Mesenchymal stem cell (in vitro differentiated cells and primary cell): ENCODE data around the gene ACSF2.
A peak's percentile ranks its signal among the peaks of the same experiment; 100 is the strongest.

Experiments
- DNase-seq: peaks from one replicate; pipeline ENCODE4 v3.0.0-alpha.2; 2013
- H2AFZ ChIP-seq: one replicate; pipeline ENCODE4 v1.6.1; 2013; ENCODE audit warnings: low read depth, mild to moderate bottlenecking, control low read depth, inconsistent platforms, low read length, moderate library complexity
- H2AK5ac ChIP-seq: 2 replicates; pipeline ENCODE4 v1.6.1; 2013; ENCODE audit warnings: low read length, moderate library complexity, mild to moderate bottlenecking, inconsistent platforms; ENCODE audit not compliant: severe bottlenecking
- H2BK120ac ChIP-seq: one replicate; pipeline ENCODE4 v1.6.1; 2013; ENCODE audit warnings: low read depth, mild to moderate bottlenecking, inconsistent platforms, low read length, moderate library complexity
- H2BK12ac ChIP-seq, 2 experiments: one replicate each; pipeline ENCODE4 v1.6.1; 2013; ENCODE audit warnings: inconsistent platforms in 2 of 2, low read length in 2 of 2, mild to moderate bottlenecking in 2 of 2, moderate library complexity in 2 of 2, control low read depth in 1 of 2
- H2BK15ac ChIP-seq: one replicate; pipeline ENCODE4 v1.6.1; 2013; ENCODE audit warnings: mild to moderate bottlenecking, low read depth, inconsistent platforms; ENCODE audit not compliant: poor library complexity, severe bottlenecking
- H2BK5ac ChIP-seq: 2 replicates; pipeline ENCODE4 v1.6.1; 2013; ENCODE audit warnings: low read depth, mild to moderate bottlenecking, low read length, control low read depth, inconsistent platforms; ENCODE audit not compliant: poor library complexity, severe bottlenecking
- H3K14ac ChIP-seq, 2 experiments: one replicate each; pipeline ENCODE4 v1.6.1; 2013; ENCODE audit warnings: inconsistent platforms in 2 of 2, low read length in 2 of 2, control low read depth in 1 of 2, mild to moderate bottlenecking in 1 of 2, moderate library complexity in 1 of 2
- H3K18ac ChIP-seq, 2 experiments: one replicate each; pipeline ENCODE4 v1.6.1; 2013; ENCODE audit warnings: inconsistent platforms in 2 of 2, low read length in 2 of 2, control low read depth in 1 of 2, low read depth in 1 of 2, mild to moderate bottlenecking in 1 of 2
- H3K23ac ChIP-seq, 2 experiments: one replicate each; pipeline ENCODE4 v1.6.1; 2013; ENCODE audit warnings: inconsistent platforms in 2 of 2, low read length in 2 of 2, mild to moderate bottlenecking in 2 of 2, moderate library complexity in 2 of 2, control low read depth in 1 of 2
- H3K27ac ChIP-seq: 2 replicates; pipeline ENCODE4 v1.5.1; 2013; ENCODE audit warnings: mild to moderate bottlenecking, moderate library complexity, low read length, control low read depth, inconsistent platforms; ENCODE audit not compliant: poor library complexity, severe bottlenecking
- H3K27me3 ChIP-seq, 2 experiments: 2 replicates each; pipeline versions ENCODE4 v1.6.1 to v1.7.0; 2013; ENCODE audit warnings: low read length in 2 of 2, mild to moderate bottlenecking in 2 of 2, moderate library complexity in 2 of 2, control low read depth in 1 of 2, inconsistent platforms in 1 of 2; ENCODE audit not compliant: control insufficient read depth in 1 of 2, insufficient read depth in 1 of 2
- H3K36me3 ChIP-seq, 2 experiments: 2 replicates each; pipeline versions ENCODE4 v1.6.1 to v1.7.0; 2013; ENCODE audit warnings: low read length in 2 of 2, control low read depth in 1 of 2, inconsistent platforms in 1 of 2, low read depth in 1 of 2, mild to moderate bottlenecking in 1 of 2; ENCODE audit not compliant: insufficient read depth in 2 of 2, control insufficient read depth in 1 of 2
- H3K4ac ChIP-seq, 2 experiments: one replicate each; pipeline ENCODE4 v1.6.1; 2013; ENCODE audit warnings: inconsistent platforms in 2 of 2, low read length in 2 of 2, mild to moderate bottlenecking in 2 of 2, moderate library complexity in 2 of 2, control low read depth in 1 of 2, low read depth in 1 of 2
- H3K4me1 ChIP-seq: 2 replicates; pipeline ENCODE4 v1.6.1; 2013; ENCODE audit warnings: low read depth, low read length, control low read depth; ENCODE audit not compliant: control insufficient read depth, insufficient read depth
- H3K4me2 ChIP-seq: 2 replicates; pipeline ENCODE4 v1.6.1; 2013; ENCODE audit warnings: low read length, mild to moderate bottlenecking, inconsistent platforms; ENCODE audit not compliant: poor library complexity, severe bottlenecking
- H3K4me3 ChIP-seq, 2 experiments: 2 replicates each; pipeline versions ENCODE4 v1.5.1 to v1.7.0; 2013; ENCODE audit warnings: low read length in 2 of 2, mild to moderate bottlenecking in 2 of 2, control low read depth in 1 of 2, low read depth in 1 of 2; ENCODE audit not compliant: insufficient read depth in 1 of 2
- H3K79me1 ChIP-seq: replicated peaks from 2 replicates; pipeline ENCODE4 v1.6.1; 2013; ENCODE audit warnings: mild to moderate bottlenecking, control low read depth, low read length, inconsistent platforms; ENCODE audit not compliant: poor library complexity, severe bottlenecking
- H3K9ac ChIP-seq: 2 replicates; pipeline ENCODE4 v1.7.0; 2013; ENCODE audit warnings: mild to moderate bottlenecking, low read length, moderate library complexity
- H3K9me3 ChIP-seq: 2 replicates; pipeline ENCODE4 v1.7.0; 2013; ENCODE audit warnings: mild to moderate bottlenecking, low read length; ENCODE audit not compliant: control insufficient read depth
- H4K8ac ChIP-seq: one replicate; pipeline ENCODE4 v1.6.1; 2013; ENCODE audit warnings: inconsistent platforms, mild to moderate bottlenecking, low read length, moderate library complexity
- H4K91ac ChIP-seq: one replicate; pipeline ENCODE4 v1.6.1; 2013; ENCODE audit warnings: mild to moderate bottlenecking, low read length, inconsistent platforms
- WGBS: methylation state at CpG from one replicate; pipeline ENCODE4 v1.1.7; 2013; ENCODE audit warnings: mixed read lengths; 5-methylcytosine and 5-hydroxymethylcytosine counted together

Gene ACSF2

DNA sequence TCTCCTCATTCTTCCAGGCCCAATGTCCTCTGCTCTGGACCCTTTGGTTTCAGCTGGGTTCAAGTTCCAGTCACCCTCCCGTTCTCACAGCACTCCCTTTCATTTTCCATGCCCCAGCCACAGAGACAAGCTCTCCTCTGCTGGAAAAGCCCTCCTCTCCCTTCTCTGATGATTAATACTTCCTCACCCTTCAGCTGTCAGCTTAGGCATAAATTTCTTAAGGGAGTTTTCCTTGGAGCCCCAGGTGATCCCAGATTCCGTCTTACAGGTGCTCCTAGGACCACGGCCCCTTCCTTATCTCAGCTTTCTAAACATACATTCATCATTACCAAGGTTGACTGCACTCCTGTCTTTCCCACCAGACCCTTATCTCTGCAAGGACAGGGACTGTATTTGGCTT is 32.3 kb downstream of the ACSF2 start:
- peaks cover 3% of the 10 kb centered on the region for H3K79me1 ChIP-seq
- no peak overlapping the region for H3K18ac ChIP-seq
- H3K14ac ChIP-seq, result no peak overlapping the region
- H3K23ac ChIP-seq, result no peak overlapping the region
- 85% methylated on average over 3 of the region's 3 CpGs for WGBS
- no peak overlapping the region for H2BK5ac ChIP-seq
- H3K4ac ChIP-seq, result no peak overlapping the region
- H3K27ac ChIP-seq, result no peak overlapping the region
- H3K36me3 ChIP-seq, result peaks cover 0 to 40% of the 10 kb centered on the region in 2 experiments
- no peak overlapping the region for H2BK12ac ChIP-seq
- no peak overlapping the region for H4K91ac ChIP-seq
- H3K9me3 ChIP-seq, result no peaks in the 10 kb centered on the region
- no peak overlapping the region for H3K4me2 ChIP-seq
- H3K27me3 ChIP-seq, result no peaks in the 10 kb centered on the region
- DNase-seq, result no peak
- H4K8ac ChIP-seq, result no peak overlapping the region
- H3K4me3 ChIP-seq, result no peak overlapping the region
- peaks cover 8% of the 10 kb centered on the region for H3K4me1 ChIP-seq
- H2BK15ac ChIP-seq, result no peak overlapping the region
- H2BK120ac ChIP-seq, result no peak overlapping the region
- H2AFZ ChIP-seq, result no peak overlapping the region
- H2AK5ac ChIP-seq, result no peak overlapping the region
- no peak overlapping the region for H3K9ac ChIP-seq

DNA sequence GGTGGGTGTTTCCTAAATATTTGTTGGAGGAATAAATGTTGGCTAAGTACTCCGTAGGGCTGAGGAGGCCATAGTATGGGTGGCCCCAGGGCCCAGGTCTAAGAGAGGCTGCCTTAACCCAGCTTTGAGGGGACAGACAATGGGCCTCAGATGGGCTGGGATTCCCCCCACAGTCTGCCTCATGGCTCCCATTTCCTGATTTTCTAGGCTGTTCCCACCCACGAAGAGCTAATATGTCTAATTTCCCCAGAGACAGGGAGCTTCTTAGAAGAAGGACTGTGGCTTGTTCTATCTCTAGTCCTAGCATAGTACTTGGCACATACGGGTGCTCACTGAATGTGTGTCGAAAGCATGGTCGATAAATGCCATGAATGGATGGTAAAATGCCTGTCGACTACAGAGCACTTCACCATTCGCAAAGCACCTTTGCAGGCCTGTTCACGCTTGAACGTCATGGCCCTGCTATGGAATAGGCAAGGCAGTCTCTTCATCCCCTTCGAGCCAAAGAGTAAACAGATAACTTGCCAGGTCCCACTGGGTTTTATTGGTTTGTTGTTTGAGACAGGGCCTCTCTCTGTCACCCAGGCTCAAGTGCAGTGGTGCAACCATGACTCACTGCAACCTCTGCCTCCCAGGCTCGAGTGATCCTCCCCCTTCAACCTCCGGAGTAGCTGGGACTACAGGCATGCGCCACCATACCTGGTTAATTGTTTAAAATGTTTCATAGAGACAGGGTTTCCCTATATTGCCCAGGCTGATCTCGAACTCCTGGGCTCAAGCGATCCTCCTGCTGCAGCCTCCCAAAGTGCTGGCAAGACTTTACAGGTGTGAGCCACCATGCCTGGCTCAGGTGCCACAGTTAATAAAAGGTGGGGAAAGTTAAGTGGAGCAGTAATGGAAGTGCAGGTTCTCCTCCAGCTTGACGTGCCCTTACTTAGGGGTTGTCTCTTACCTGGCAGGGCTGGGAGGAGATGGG is 33.0 kb downstream of the ACSF2 start:
- no peak overlapping the region for H3K27ac ChIP-seq
- WGBS, result 80% methylated on average over 16 of the region's 16 CpGs

DNA sequence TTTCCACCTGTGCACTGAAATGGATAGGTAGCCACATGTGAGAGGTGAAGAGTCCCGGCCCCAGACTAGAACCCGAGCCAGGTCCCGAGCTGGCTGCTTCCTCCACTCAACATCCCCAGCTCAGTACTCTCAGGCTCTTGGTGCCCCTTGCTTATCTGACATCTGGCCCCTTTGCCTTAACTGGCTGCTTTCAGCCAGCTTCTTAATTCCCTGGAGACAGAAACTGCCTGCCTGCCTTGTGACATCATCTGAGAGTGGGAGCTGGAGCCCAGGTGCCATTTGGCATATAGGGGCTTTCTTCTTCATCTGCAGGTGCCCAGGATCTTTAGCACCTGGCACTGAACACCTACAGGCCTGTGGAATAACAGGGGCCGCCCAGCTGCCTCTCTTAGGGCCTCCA is 33.7 kb downstream of the ACSF2 start:
- no peak overlapping the region for H2BK12ac ChIP-seq
- no peak overlapping the region for H3K14ac ChIP-seq
- H3K18ac ChIP-seq, result no peak overlapping the region
- no peak overlapping the region for H3K4me2 ChIP-seq
- H2BK15ac ChIP-seq, result no peak overlapping the region
- H3K4ac ChIP-seq, result no peak overlapping the region
- H2BK120ac ChIP-seq, result no peak overlapping the region
- H4K8ac ChIP-seq, result no peak overlapping the region
- H3K27ac ChIP-seq, result no peak overlapping the region
- no peaks in the 10 kb centered on the region for H3K9me3 ChIP-seq
- H3K79me1 ChIP-seq, result peaks cover 3% of the 10 kb centered on the region
- peaks cover 0 to 52% of the 10 kb centered on the region in 2 experiments for H3K36me3 ChIP-seq
- H3K4me3 ChIP-seq, result no peak overlapping the region
- H4K91ac ChIP-seq, result no peak overlapping the region
- no peak overlapping the region for H2AK5ac ChIP-seq
- peaks cover 8% of the 10 kb centered on the region for H3K4me1 ChIP-seq
- no peak for DNase-seq
- H3K23ac ChIP-seq, result no peak overlapping the region
- 96% methylated on average over 4 of the region's 4 CpGs for WGBS
- H2AFZ ChIP-seq, result no peak overlapping the region
- H2BK5ac ChIP-seq, result no peak overlapping the region
- H3K9ac ChIP-seq, result no peak overlapping the region
- no peaks in the 10 kb centered on the region for H3K27me3 ChIP-seq

More for the DNA sequence above, 33.0 kb downstream of the ACSF2 start:
- Histone ChIP-seq H3K36me3 (peaks cover 0 to 46% of the 10 kb centered on the region in 2 experiments), H2BK15ac (no peak overlapping the region), H4K91ac (no peak overlapping the region), H3K23ac (no peak overlapping the region), H3K4ac (no peak overlapping the region), H2BK5ac (no peak overlapping the region), H3K4me1 (peaks cover 8% of the 10 kb centered on the region), H2BK120ac (no peak overlapping the region), H3K4me3 (no peak overlapping the region), H3K9ac (no peak overlapping the region), H3K27me3 (no peaks in the 10 kb centered on the region), H2AK5ac (no peak overlapping the region), H3K18ac (no peak overlapping the region), H3K79me1 (peaks cover 3% of the 10 kb centered on the region), H4K8ac (no peak overlapping the region), H2AFZ (no peak overlapping the region), H3K9me3 (no peaks in the 10 kb centered on the region), H2BK12ac (no peak overlapping the region), H3K4me2 (no peak overlapping the region), H3K14ac (no peak overlapping the region)
- peak; percentile 69 for DNase-seq

DNA sequence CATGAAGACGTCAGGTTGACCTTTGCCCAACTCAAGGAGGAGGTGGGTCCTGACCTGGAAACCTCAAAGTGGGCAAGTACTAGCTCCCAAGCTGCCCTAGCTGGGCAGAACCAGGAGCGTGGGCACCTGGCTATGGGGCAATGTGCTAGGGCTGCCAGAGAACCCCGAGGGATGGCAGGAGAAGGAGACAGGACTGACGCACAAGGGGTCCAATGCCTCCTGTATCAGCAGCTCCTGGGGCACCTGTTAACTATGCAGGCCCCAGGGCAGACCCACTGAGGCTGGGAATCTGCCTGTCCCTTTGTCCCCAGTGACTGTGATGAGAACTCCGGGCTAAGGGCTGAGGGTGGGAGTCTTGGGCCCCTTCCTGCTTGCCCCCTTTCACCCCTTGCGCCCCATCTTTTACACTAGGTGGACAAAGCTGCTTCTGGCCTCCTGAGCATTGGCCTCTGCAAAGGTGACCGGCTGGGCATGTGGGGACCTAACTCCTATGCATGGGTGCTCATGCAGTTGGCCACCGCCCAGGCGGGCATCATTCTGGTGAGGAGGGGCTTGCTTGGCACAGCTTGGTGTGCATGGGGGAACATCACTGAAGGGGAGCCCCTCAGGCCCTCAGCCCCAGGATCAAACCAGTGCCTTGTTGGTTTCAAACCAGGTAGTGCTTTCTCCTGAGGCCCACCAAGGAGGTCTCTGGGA is 35.0 kb downstream of the ACSF2 start:
- Histone ChIP-seq H4K8ac (no peak overlapping the region), H2BK15ac (no peak overlapping the region), H3K14ac (no peak overlapping the region), H3K79me1 (no peaks in the 10 kb centered on the region), H3K4ac (peak overlapping the region in 1 of 2 experiments; percentile 6), H2AFZ (no peak overlapping the region), H2BK12ac (no peak overlapping the region), H3K9me3 (no peaks in the 10 kb centered on the region), H3K4me3 (no peak overlapping the region), H3K4me1 (peaks cover 8% of the 10 kb centered on the region), H4K91ac (no peak overlapping the region), H3K27ac (no peak overlapping the region), H2BK5ac (no peak overlapping the region), H3K23ac (no peak overlapping the region), H3K27me3 (no peaks in the 10 kb centered on the region), H3K4me2 (no peak overlapping the region), H2BK120ac (no peak overlapping the region), H2AK5ac (no peak overlapping the region), H3K36me3 (peaks cover 0 to 51% of the 10 kb centered on the region in 2 experiments), H3K9ac (no peak overlapping the region), H3K18ac (no peak overlapping the region)
- 94% methylated on average over 9 of the region's 9 CpGs for WGBS
- no peak for DNase-seq
